Measurements from ENCODE around the gene PDHB. TPM values are rescaled to one million over a fixed set of nuclear protein-coding genes. Genes with fewer than 3 reads are reported as not detected.

PDHB gene
- polyA plus RNA-seq, 1 donor (not counting 4 experiments of a cell fraction or from before 2014, with no cell fraction given), result 78.9 TPM

GRCh38 chr3:58473275-58473674 is 39.6 kb upstream of the PDHB start:
- no peak overlapping the region for H3K4me2 ChIP-seq (ENCODE audit: control insufficient read depth, extremely low read depth, insufficient read depth, low read depth, low read length)
- H3K9ac ChIP-seq (ENCODE audit: control insufficient read depth, extremely low read depth, insufficient read depth, low read length), result no peak overlapping the region
- no peaks in the 10 kb centered on the region for H4K20me1 ChIP-seq (ENCODE audit: control insufficient read depth, extremely low read depth, insufficient read depth, low read length)
- no peak for DNase-seq (ENCODE audit: low read depth, low spot score)
- H3K36me3 ChIP-seq (ENCODE audit: control insufficient read depth in 2 of 2, extremely low read depth in 1 of 2, insufficient read depth in 2 of 2, low read length in 2 of 2), result no peaks in the 10 kb centered on the region
- dilution Hi-C loops (cut with MboI; ENCODE audit: extremely low pct_ligation_motif_present, low sequenced_read_pairs), result no loop called here
- no peaks in the 10 kb centered on the region for H3K9me3 ChIP-seq (ENCODE audit: control insufficient read depth, low read depth, low read length)
- FAIRE-seq, result no peak
- no peak overlapping the region for H3K27ac ChIP-seq (ENCODE audit: control insufficient read depth, insufficient read depth, low read length)
- H2AFZ ChIP-seq (ENCODE audit: control insufficient read depth, low read length), result no peak overlapping the region
- H3K4me3 ChIP-seq (ENCODE audit: control insufficient read depth in 2 of 3, extremely low read depth in 1 of 3, insufficient read depth in 2 of 3, low read depth in 1 of 3, low read length in 3 of 3), result no peak overlapping the region
- no peaks in the 10 kb centered on the region for H3K27me3 ChIP-seq (ENCODE audit: control insufficient read depth, extremely low read depth, insufficient read depth, low read length)
- peaks cover 17% of the 10 kb centered on the region for H3K4me1 ChIP-seq (ENCODE audit: control insufficient read depth, extremely low read depth, insufficient read depth, low read length)
- H3K79me2 ChIP-seq (ENCODE audit: control insufficient read depth, insufficient read depth, low read length), result no peaks in the 10 kb centered on the region
- no peaks in the 10 kb centered on the region for H3K9me1 ChIP-seq (ENCODE audit: control insufficient read depth, extremely low read depth, insufficient read depth, low read length)
- TF ChIP-seq CTCF (optimal IDR thresholded peaks at IDR 0.05 in 1 of 3, IDR thresholded peaks at IDR 0.05 in 1 of 3, conservative IDR thresholded peaks at IDR 0.05 in 1 of 3; ENCODE audit: extremely low read depth in 1 of 3, insufficient read depth in 2 of 3, low read length in 3 of 3) (no peak), EZH2 (IDR thresholded peaks at IDR 0.05; ENCODE audit: low read length) (no peak)

- Histone ChIP-seq H3K27me3 (ENCODE audit: control insufficient read depth, extremely low read depth, insufficient read depth, low read length) (no peaks in the 10 kb centered on the region), H3K4me1 (ENCODE audit: control insufficient read depth, extremely low read depth, insufficient read depth, low read length) (peaks cover 17% of the 10 kb centered on the region), H3K27ac (ENCODE audit: control insufficient read depth, insufficient read depth, low read length) (peak overlapping the region; percentile 42), H4K20me1 (ENCODE audit: control insufficient read depth, extremely low read depth, insufficient read depth, low read length) (no peaks in the 10 kb centered on the region), H3K9me1 (ENCODE audit: control insufficient read depth, extremely low read depth, insufficient read depth, low read length) (no peaks in the 10 kb centered on the region), H3K9ac (ENCODE audit: control insufficient read depth, extremely low read depth, insufficient read depth, low read length) (no peak overlapping the region), H3K79me2 (ENCODE audit: control insufficient read depth, insufficient read depth, low read length) (no peaks in the 10 kb centered on the region), H3K4me2 (ENCODE audit: control insufficient read depth, extremely low read depth, insufficient read depth, low read depth, low read length) (peak overlapping the region; percentile 78), H3K4me3 (ENCODE audit: control insufficient read depth in 2 of 3, extremely low read depth in 1 of 3, insufficient read depth in 2 of 3, low read depth in 1 of 3, low read length in 3 of 3) (no peak overlapping the region), H3K9me3 (ENCODE audit: control insufficient read depth, low read depth, low read length) (no peaks in the 10 kb centered on the region), H3K36me3 (ENCODE audit: control insufficient read depth in 2 of 2, extremely low read depth in 1 of 2, insufficient read depth in 2 of 2, low read length in 2 of 2) (no peaks in the 10 kb centered on the region), H2AFZ (ENCODE audit: control insufficient read depth, low read length) (no peak overlapping the region)
- TF ChIP-seq EZH2 (IDR thresholded peaks at IDR 0.05; ENCODE audit: low read length) (no peak), CTCF (optimal IDR thresholded peaks at IDR 0.05 in 1 of 3, IDR thresholded peaks at IDR 0.05 in 1 of 3, conservative IDR thresholded peaks at IDR 0.05 in 1 of 3; ENCODE audit: extremely low read depth in 1 of 3, insufficient read depth in 2 of 3, low read length in 3 of 3) (no peak)
- DNase-seq (ENCODE audit: low read depth, low spot score) (peak; percentile 21), FAIRE-seq (peak; percentile 94)
- dilution Hi-C loops (cut with MboI; ENCODE audit: extremely low pct_ligation_motif_present, low sequenced_read_pairs), result no loop called here
These were observed 37.6 kb upstream of the PDHB start for GRCh38 chr3:58471025-58471887.

All from keratinocyte (primary cell).